Measurements from ENCODE around the gene DGKI. TPM values are rescaled to one million over a fixed set of nuclear protein-coding genes. Genes with fewer than 3 reads are reported as not detected.

The DGKI gene
- total RNA-seq, 1 experiment from 2014 or later, result 0.79 TPM

GRCh38 chr7:137446025-137446424, 400.7 kb downstream of the DGKI start (continued):
- TF ChIP-seq ATF6 (CRISPR knock-in tag; IDR thresholded peaks at IDR 0.05) (no peak), ELF4 (CRISPR knock-in tag; IDR thresholded peaks at IDR 0.05; ENCODE audit: low read depth) (no peak), ZNF532 (CRISPR knock-in tag; IDR thresholded peaks at IDR 0.05; ENCODE audit: borderline replicate concordance) (no peak)

GRCh38 chr7:137445268-137445667, 401.5 kb downstream of the DGKI start:
- no peak for ATAC-seq
- Mint-ChIP-seq H3K27me3 (ENCODE audit: low read depth) (no peaks in the 10 kb centered on the region), H3K27ac (no peak overlapping the region), H3K4me3 (no peak overlapping the region), H3K4me1 (peaks cover 3% of the 10 kb centered on the region), H3K9me3 (no peaks in the 10 kb centered on the region), H3K36me3 (no peaks in the 10 kb centered on the region)
- POLR2A ChIA-PET, result no interaction called here
- no peak for TF ChIP-seq MXD4 (CRISPR knock-in tag; IDR thresholded peaks at IDR 0.05; ENCODE audit: borderline replicate concordance)
- no peak for TF ChIP-seq JAZF1 (CRISPR knock-in tag; IDR thresholded peaks at IDR 0.05)
- no peak for TF ChIP-seq ATF2 (CRISPR knock-in tag; IDR thresholded peaks at IDR 0.05; ENCODE audit: borderline replicate concordance, low read depth)
- no peak for TF ChIP-seq ZNF138 (CRISPR knock-in tag; conservative IDR thresholded peaks at IDR 0.05)
- no peak for TF ChIP-seq HMGA2 (CRISPR knock-in tag; IDR thresholded peaks at IDR 0.05)
- TF ChIP-seq ZNF425 (CRISPR knock-in tag; conservative IDR thresholded peaks at IDR 0.05), result no peak
- CTCF ChIA-PET, result interaction anchor here (1.0 to 1.4 kb wide), 2 partner anchors 147 to 276 kb away, joined by 3 to 4 read pairs; no protein-coding TSS in a partner anchor
- no peak for DNase-seq (ENCODE audit: low spot score)

GRCh38 chr7:137443616-137444015, 403.2 kb downstream of the DGKI start:
- Mint-ChIP-seq H3K9me3 (peaks cover 2% of the 10 kb centered on the region; the same call in 1 of the 2 replicates), H3K27ac (no peak overlapping the region), H3K27me3 (ENCODE audit: low read depth) (no peaks in the 10 kb centered on the region), H3K4me3 (no peak overlapping the region), H3K36me3 (no peaks in the 10 kb centered on the region), H3K4me1 (peaks cover 14% of the 10 kb centered on the region)
- ChIA-PET POLR2A (no interaction called here), CTCF (no interaction called here)
- ATAC-seq, result no peak
- DNase-seq (ENCODE audit: low spot score), result no peak
- TF ChIP-seq SP1 (CRISPR knock-in tag; conservative IDR thresholded peaks at IDR 0.05) (no peak), GRHL2 (CRISPR knock-in tag; IDR thresholded peaks at IDR 0.05; ENCODE audit: insufficient replicate concordance, severe bottlenecking) (no peak), JAZF1 (CRISPR knock-in tag; IDR thresholded peaks at IDR 0.05) (no peak), KAT7 (CRISPR knock-in tag; IDR thresholded peaks at IDR 0.05; ENCODE audit: borderline replicate concordance) (no peak), CREM (CRISPR knock-in tag; IDR thresholded peaks at IDR 0.05) (no peak), USF2 (CRISPR knock-in tag; IDR thresholded peaks at IDR 0.05) (no peak), ATF2 (CRISPR knock-in tag; IDR thresholded peaks at IDR 0.05; ENCODE audit: borderline replicate concordance, low read depth) (no peak), ZNF423 (CRISPR knock-in tag; IDR thresholded peaks at IDR 0.05) (no peak), FOXP4 (CRISPR knock-in tag; IDR thresholded peaks at IDR 0.05) (no peak)
